ENCODE data around the gene CD6. TPM values are rescaled to one million over a fixed set of nuclear protein-coding genes. Genes with fewer than 3 reads are reported as not detected.

Gene CD6
- total and polyA plus RNA-seq, 2 donors (not counting 3 experiments of a cell fraction or from before 2014, with no cell fraction given), result not detected

GRCh38 chr11:61007383-61007955 is 36.0 kb downstream of the CD6 start:
- H3K36me3 ChIP-seq (ENCODE audit: control insufficient read depth in 2 of 2, extremely low read depth in 1 of 2, insufficient read depth in 2 of 2, low read length in 2 of 2), result no peaks in the 10 kb centered on the region
- H3K9ac ChIP-seq (replicated peaks; ENCODE audit: extremely low read depth, insufficient read depth, low read length), result no peak overlapping the region
- no peak overlapping the region for H2AFZ ChIP-seq (ENCODE audit: low read depth, low read length)
- dilution Hi-C loops (cut with MboI; ENCODE audit: extremely low pct_ligation_motif_present, low sequenced_read_pairs) (no loop called here), intact Hi-C loops (cut with micrococcal nuclease) (no loop called here)
- ChIA-PET CTCF (interaction anchor here (1.3 kb wide), 1 partner anchor 11 kb away, joined by 3 read pairs; no protein-coding TSS in a partner anchor), POLR2A (no interaction called here)
- H4K20me1 ChIP-seq (replicated peaks; ENCODE audit: control insufficient read depth, extremely low read depth, insufficient read depth, low read length), result no peaks in the 10 kb centered on the region
- FAIRE-seq (no peak), DNase-seq (ENCODE audit: low read depth, low spot score) (no peak)
- peaks cover 39 to 40% of the 10 kb centered on the region in 2 experiments for H3K27me3 ChIP-seq (ENCODE audit: control insufficient read depth in 2 of 2, insufficient read depth in 2 of 2, low read length in 2 of 2)
- no peak overlapping the region for H3K27ac ChIP-seq (ENCODE audit: insufficient read depth, low read depth, low read length)
- no peaks in the 10 kb centered on the region for H3K79me2 ChIP-seq (ENCODE audit: control insufficient read depth, insufficient read depth, low read length)
- H3K4me2 ChIP-seq (ENCODE audit: insufficient read depth, low read length), result no peak overlapping the region
- no peaks in the 10 kb centered on the region for H3K4me1 ChIP-seq (ENCODE audit: control insufficient read depth, extremely low read depth, insufficient read depth, low read length)
- no peaks in the 10 kb centered on the region for H3K9me1 ChIP-seq (replicated peaks; ENCODE audit: control insufficient read depth, extremely low read depth, insufficient read depth, low read length)
- TF ChIP-seq EZH2 (IDR thresholded peaks at IDR 0.05; ENCODE audit: borderline replicate concordance, low read depth, low read length, severe bottlenecking) (peak; percentile 87), MAX (IDR thresholded peaks at IDR 0.05; ENCODE audit: insufficient read depth, insufficient read length) (no peak)
- BruUV-seq (replicated peaks), result no TSS peak
- no peaks in the 10 kb centered on the region for H3K9me3 ChIP-seq (replicated peaks; ENCODE audit: control insufficient read depth, insufficient read depth, low read length)
- no peak overlapping the region for H3K4me3 ChIP-seq (replicated peaks in 1 of 3; ENCODE audit: insufficient read depth in 1 of 3, low read depth in 1 of 3, low read length in 3 of 3)

- BruUV-seq (replicated peaks), result no TSS peak
- no peak overlapping the region for H3K4me2 ChIP-seq (ENCODE audit: insufficient read depth, low read length)
Measured at GRCh38 chr11:61007956-61008896, 36.7 kb downstream of the CD6 start.

More at GRCh38 chr11:61007956-61008896, 36.7 kb downstream of the CD6 start:
- intact Hi-C loops (cut with micrococcal nuclease), result no loop called here
- Histone ChIP-seq H3K9me3 (replicated peaks; ENCODE audit: control insufficient read depth, insufficient read depth, low read length) (no peaks in the 10 kb centered on the region), H3K27me3 (ENCODE audit: control insufficient read depth in 2 of 2, insufficient read depth in 2 of 2, low read length in 2 of 2) (peaks cover 39 to 40% of the 10 kb centered on the region in 2 experiments), H3K4me1 (ENCODE audit: control insufficient read depth, extremely low read depth, insufficient read depth, low read length) (no peaks in the 10 kb centered on the region), H3K79me2 (ENCODE audit: control insufficient read depth, insufficient read depth, low read length) (no peaks in the 10 kb centered on the region), H3K27ac (ENCODE audit: insufficient read depth, low read depth, low read length) (no peak overlapping the region), H3K9ac (replicated peaks; ENCODE audit: extremely low read depth, insufficient read depth, low read length) (no peak overlapping the region), H2AFZ (ENCODE audit: low read depth, low read length) (no peak overlapping the region), H3K9me1 (replicated peaks; ENCODE audit: control insufficient read depth, extremely low read depth, insufficient read depth, low read length) (no peaks in the 10 kb centered on the region), H4K20me1 (replicated peaks; ENCODE audit: control insufficient read depth, extremely low read depth, insufficient read depth, low read length) (no peaks in the 10 kb centered on the region), H3K36me3 (ENCODE audit: control insufficient read depth in 2 of 2, extremely low read depth in 1 of 2, insufficient read depth in 2 of 2, low read length in 2 of 2) (no peaks in the 10 kb centered on the region), H3K4me3 (replicated peaks in 1 of 3; ENCODE audit: insufficient read depth in 1 of 3, low read depth in 1 of 3, low read length in 3 of 3) (no peak overlapping the region)
- ChIA-PET CTCF (interaction anchor here (1.3 kb wide), 1 partner anchor 10 kb away, joined by 3 read pairs; no protein-coding TSS in a partner anchor), POLR2A (no interaction called here)
- DNase-seq (ENCODE audit: low read depth, low spot score), result no peak
- dilution Hi-C loops (cut with MboI; ENCODE audit: extremely low pct_ligation_motif_present, low sequenced_read_pairs), result no loop called here
- peak; percentile 80 for TF ChIP-seq EZH2 (IDR thresholded peaks at IDR 0.05; ENCODE audit: borderline replicate concordance, low read depth, low read length, severe bottlenecking)
- no peak for TF ChIP-seq GATA2 (IDR thresholded peaks at IDR 0.05; ENCODE audit: insufficient read depth, insufficient read length, low read depth, low read length)
- TF ChIP-seq POLR2AphosphoS5 (IDR thresholded peaks at IDR 0.05; ENCODE audit: insufficient read depth, low read depth, low read length), result no peak
- TF ChIP-seq MYC (IDR thresholded peaks at IDR 0.05; ENCODE audit: low read depth, low read length), result no peak
- TF ChIP-seq POLR2A (IDR thresholded peaks at IDR 0.05; ENCODE audit: low read depth, low read length), result no peak
- no peak for TF ChIP-seq FOS (IDR thresholded peaks at IDR 0.05; ENCODE audit: borderline replicate concordance, insufficient read depth, low read length)
- no peak for TF ChIP-seq JUN (IDR thresholded peaks at IDR 0.05; ENCODE audit: borderline replicate concordance, insufficient read depth, insufficient read length, low read depth)
- TF ChIP-seq CTCF (IDR thresholded peaks at IDR 0.05; ENCODE audit: extremely low read depth in 1 of 2, insufficient read depth in 1 of 2, low read depth in 1 of 2, low read length in 2 of 2), result peak in 1 of 2 donors; percentile 4
- no peak for TF ChIP-seq MAX (IDR thresholded peaks at IDR 0.05; ENCODE audit: insufficient read depth, insufficient read length)
- no peak for FAIRE-seq
